Activated T-cell treated with anti-CD3 and anti-CD28 coated beads for 48 hours (primary cell): ENCODE data around the gene SEC62.

Source experiments
- DNase-seq: peaks from one replicate; pipeline ENCODE4 v3.0.0-alpha.2; 2020; ENCODE audit warnings: low read depth

SEC62 gene

GRCh38 chr3:169966428-169966950 lies at the start of gene SEC62:
TSS of gene SEC62 (plus strand) at chr3:169966807. CDS start at chr3:169966823, 16 bp downstream.
- peak; percentile 90 for DNase-seq

- DNase-seq = no peak
These were observed 43.4 kb upstream of the SEC62 start for GRCh38 chr3:169923189-169923588.

- DNase-seq = no peak
These were observed 42.8 kb upstream of the SEC62 start for GRCh38 chr3:169923831-169924230.

GRCh38 chr3:169929830-169930519 lies 36.6 kb upstream of the SEC62 start:
- DNase-seq = no peak

- DNase-seq = no peak
These were observed 35.8 kb upstream of the SEC62 start for GRCh38 chr3:169930843-169931242.

- DNase-seq = no peak
These were observed 34.7 kb upstream of the SEC62 start for GRCh38 chr3:169931747-169932520.

- no peak for DNase-seq
These were observed 27.3 kb upstream of the SEC62 start for GRCh38 chr3:169939320-169939719.

GRCh38 chr3:169939751-169940150 lies 26.9 kb upstream of the SEC62 start:
- no peak for DNase-seq

GRCh38 chr3:169940470-169941181 lies 26.0 kb upstream of the SEC62 start:
- no peak for DNase-seq

GRCh38 chr3:169945313-169945712 lies 21.3 kb upstream of the SEC62 start:
- peak; percentile 38 for DNase-seq

- DNase-seq = no peak
These were observed 20.3 kb upstream of the SEC62 start for GRCh38 chr3:169946336-169946735.

- no peak for DNase-seq
These were observed 17.8 kb upstream of the SEC62 start for GRCh38 chr3:169948559-169949448.

GRCh38 chr3:169952045-169952444 lies 14.6 kb upstream of the SEC62 start:
- DNase-seq = no peak

GRCh38 chr3:169953462-169954141 lies 13.0 kb upstream of the SEC62 start:
- no peak for DNase-seq

- no peak for DNase-seq
These were observed 12.4 kb upstream of the SEC62 start for GRCh38 chr3:169954142-169954756.

- no peak for DNase-seq
These were observed 11.2 kb upstream of the SEC62 start for GRCh38 chr3:169955406-169955805.

- no peak for DNase-seq
These were observed 2.4 kb upstream of the SEC62 start for GRCh38 chr3:169964176-169964575.

GRCh38 chr3:169965562-169966427 lies 812 bp upstream of the SEC62 start:
- no peak for DNase-seq
